Hepatocyte (in vitro differentiated cells): ENCODE data around the gene POLR1D. TPM values are rescaled to one million over a fixed set of nuclear protein-coding genes. Genes with fewer than 3 reads are reported as not detected.
"Not testable (repeated sequence)": the region's sequence is repeated elsewhere in the genome, so short reads cannot be mapped to it uniquely, and the experiment has no call there.

ENCODE experiments used
- DNase-seq: peaks from one replicate; pipeline ENCODE4 v3.0.0-alpha.2; 2016; ENCODE audit warnings: low spot score
- H2AFZ ChIP-seq: fragments of 200-600 bp; sonication (generic); 2 replicates; pipeline ENCODE4 v1.6.0; 2016; ENCODE audit warnings: antibody characterized with exemption, mild to moderate bottlenecking
- H3K27ac ChIP-seq: fragments of 200-600 bp; sonication (generic); 2 replicates; pipeline ENCODE4 v1.5.1; 2016; ENCODE audit warnings: mild to moderate bottlenecking
- H3K27me3 ChIP-seq: fragments of 200-600 bp; sonication (generic); 2 replicates; pipeline ENCODE4 v1.6.1; 2016
- H3K36me3 ChIP-seq: fragments of 200-600 bp; sonication (generic); replicated peaks from 2 replicates; pipeline ENCODE4 v1.5.1; 2016; ENCODE audit warnings: low read depth; ENCODE audit not compliant: insufficient read depth
- H3K4me1 ChIP-seq: fragments of 200-600 bp; sonication (generic); 2 replicates; pipeline ENCODE4 v1.5.1; 2016; ENCODE audit warnings: mild to moderate bottlenecking, moderate library complexity; ENCODE audit not compliant: insufficient read depth
- H3K4me2 ChIP-seq: fragments of 200-600 bp; sonication (generic); 2 replicates; pipeline ENCODE4 v1.6.0; 2016
- H3K4me3 ChIP-seq: fragments of 200-600 bp; sonication (generic); 2 replicates; pipeline ENCODE4 v1.5.1; 2016; ENCODE audit warnings: mild to moderate bottlenecking
- H3K79me2 ChIP-seq: fragments of 200-600 bp; sonication (generic); 2 replicates; pipeline ENCODE4 v1.6.0; 2017; ENCODE audit warnings: mild to moderate bottlenecking
- H3K9me2 ChIP-seq: fragments of 200-600 bp; sonication (generic); replicated peaks from 2 replicates; pipeline ENCODE4 v1.6.0; 2017; ENCODE audit warnings: mild to moderate bottlenecking; ENCODE audit not compliant: insufficient read depth
- H3K9me3 ChIP-seq: fragments of 200-600 bp; sonication (generic); 2 replicates; pipeline ENCODE4 v1.5.1; 2016; ENCODE audit warnings: low read depth, mild to moderate bottlenecking
- H4K20me1 ChIP-seq: fragments of 200-600 bp; sonication (generic); 2 replicates; pipeline ENCODE4 v1.6.0; 2016; ENCODE audit warnings: mild to moderate bottlenecking; ENCODE audit not compliant: insufficient read depth, poor library complexity, severe bottlenecking
- CTCF ChIP-seq: fragments of 200-600 bp; sonication (generic); IDR thresholded peaks from 2 replicates; pipeline ENCODE4 v1.5.1; 2016; ENCODE audit warnings: antibody characterized with exemption, mild to moderate bottlenecking; ENCODE audit not compliant: poor library complexity
- EZH2 ChIP-seq: fragments of 200-600 bp; sonication (generic); IDR thresholded peaks from 2 replicates; pipeline ENCODE4 v1.6.1; 2016; ENCODE audit warnings: antibody characterized with exemption, mild to moderate bottlenecking, borderline replicate concordance
- EZH2phosphoT487 ChIP-seq: fragments of 200-600 bp; sonication (generic); IDR thresholded peaks from one replicate; pipeline ENCODE4 v1.6.1; 2018; ENCODE audit warnings: antibody characterized with exemption, mild to moderate bottlenecking, low read depth, moderate library complexity; ENCODE audit not compliant: unreplicated experiment, severe bottlenecking
- WGBS: methylation state at CpG from one replicate; pipeline ENCODE4 v1.1.6; 2016; ENCODE audit warnings: low lambda C conversion rate; ENCODE audit errors: missing lambda C conversion rate; 5-methylcytosine and 5-hydroxymethylcytosine counted together
- polyA plus RNA-seq: library from polyadenylated mRNA; unstranded; fragments of >200 nt; fragmentation: Nextera tagmentation; extraction: Ambion mirVana; gene quantifications from 2 replicates; pipeline ENCODE4 v1.2.1, GENCODE V29; 2016
- total RNA-seq: library from RNA; depleted of rRNA; stranded (reverse); fragments of >200 nt; gene quantifications from 2 replicates; pipeline ENCODE4 v1.2.3, GENCODE V29; 2014

POLR1D gene
- total and polyA plus RNA-seq, 2 experiments from 2014 or later = 106 to 116 TPM

GRCh38 chr13:27625839-27626238 lies 4.1 kb downstream of the POLR1D start:
- Histone ChIP-seq H3K4me3 (no peak overlapping the region), H3K27ac (no peak overlapping the region), H3K4me2 (no peak overlapping the region), H3K36me3 (no peaks in the 10 kb centered on the region), H3K79me2 (peaks cover 91% of the 10 kb centered on the region), H2AFZ (no peak overlapping the region), H3K9me2 (no peaks in the 10 kb centered on the region), H3K27me3 (no peaks in the 10 kb centered on the region), H4K20me1 (peaks cover 26% of the 10 kb centered on the region), H3K9me3 (no peaks in the 10 kb centered on the region), H3K4me1 (peaks cover 20% of the 10 kb centered on the region)
- no peak for DNase-seq
- no peak for TF ChIP-seq CTCF
- WGBS = 59% methylated on average over 2 of the region's 2 CpGs

GRCh38 chr13:27627380-27627779 lies 5.7 kb downstream of the POLR1D start:
- Histone ChIP-seq H2AFZ (no peak overlapping the region), H4K20me1 (peaks cover 26% of the 10 kb centered on the region), H3K36me3 (no peaks in the 10 kb centered on the region), H3K4me2 (no peak overlapping the region), H3K27ac (no peak overlapping the region), H3K4me3 (no peak overlapping the region), H3K27me3 (no peaks in the 10 kb centered on the region), H3K9me3 (no peaks in the 10 kb centered on the region), H3K79me2 (peaks cover 98% of the 10 kb centered on the region), H3K4me1 (peaks cover 20% of the 10 kb centered on the region), H3K9me2 (no peaks in the 10 kb centered on the region)
- no peak for TF ChIP-seq EZH2
- no peak for TF ChIP-seq CTCF
- no peak for TF ChIP-seq EZH2phosphoT487
- WGBS = 97% methylated on average over 3 of the region's 3 CpGs
- no peak for DNase-seq

GRCh38 chr13:27628081-27628480 lies 6.4 kb downstream of the POLR1D start:
- no peaks in the 10 kb centered on the region for H3K9me3 ChIP-seq
- H3K9me2 ChIP-seq = no peaks in the 10 kb centered on the region
- H3K4me3 ChIP-seq = no peak overlapping the region
- TF ChIP-seq CTCF (no peak), EZH2 (no peak)
- H3K27me3 ChIP-seq = no peaks in the 10 kb centered on the region
- peaks cover 13% of the 10 kb centered on the region for H3K4me1 ChIP-seq
- no peak overlapping the region for H2AFZ ChIP-seq
- no peak overlapping the region for H3K27ac ChIP-seq
- no peaks in the 10 kb centered on the region for H3K36me3 ChIP-seq
- 63% methylated on average over 4 of the region's 4 CpGs for WGBS
- no peak for DNase-seq
- H3K79me2 ChIP-seq = peaks cover 96% of the 10 kb centered on the region
- no peak overlapping the region for H3K4me2 ChIP-seq
- peaks cover 26% of the 10 kb centered on the region for H4K20me1 ChIP-seq

- not testable (repeated sequence) for H3K4me2 ChIP-seq, H3K4me1 ChIP-seq, DNase-seq, H3K9me3 ChIP-seq, H3K36me3 ChIP-seq, H2AFZ ChIP-seq, H3K27me3 ChIP-seq, H3K4me3 ChIP-seq, H3K27ac ChIP-seq, H3K9me2 ChIP-seq
- over 99% methylated on average over 4 of the region's 4 CpGs for WGBS
- Histone ChIP-seq H4K20me1 (peaks cover 21% of the 10 kb centered on the region), H3K79me2 (peaks cover 95% of the 10 kb centered on the region)
Measured at GRCh38 chr13:27628766-27629165, 7.1 kb downstream of the POLR1D start.
